GM23338 (cell line): Measurements from ENCODE around the gene KCNJ8. TPM values are rescaled to one million over a fixed set of nuclear protein-coding genes. Genes with fewer than 3 reads are reported as not detected.

Experiments used
- ATAC-seq: fragments of 200-7000 bp; cut with Tn5 transposase; 3 replicates; pipeline ENCODE4 v1.9.1; 2020
- DNase-seq: peaks from one replicate; pipeline ENCODE4 v3.0.0-alpha.2; 2015; ENCODE audit warnings: low spot score
- H2AFZ ChIP-seq: fragments of 200-600 bp; sonication (generic); 2 replicates; pipeline ENCODE4 v1.8.0; 2016; ENCODE audit warnings: antibody characterized with exemption, mild to moderate bottlenecking, moderate library complexity
- H3F3A ChIP-seq: fragments of 200-600 bp; sonication (generic); replicated peaks from 2 replicates; pipeline ENCODE4 v1.8.0; 2017; ENCODE audit warnings: antibody characterized with exemption, mixed run types, low read depth
- H3K27ac ChIP-seq: fragments of 200-600 bp; sonication (generic); 2 replicates; pipeline ENCODE4 v1.6.1; 2016; ENCODE audit warnings: low read depth
- H3K27me3 ChIP-seq: fragments of 200-600 bp; sonication (generic); 2 replicates; pipeline ENCODE4 v1.8.0; 2016; ENCODE audit warnings: mild to moderate bottlenecking, mixed run types, moderate library complexity; ENCODE audit not compliant: insufficient read depth
- H3K36me3 ChIP-seq: fragments of 200-600 bp; sonication (generic); 2 replicates; pipeline ENCODE4 v1.8.0; 2016; ENCODE audit warnings: mild to moderate bottlenecking; ENCODE audit not compliant: insufficient read depth
- H3K4me1 ChIP-seq: fragments of 200-600 bp; sonication (generic); 2 replicates; pipeline ENCODE4 v1.8.0; 2016; ENCODE audit warnings: mild to moderate bottlenecking, moderate library complexity; ENCODE audit not compliant: insufficient read depth
- H3K4me2 ChIP-seq: fragments of 200-600 bp; sonication (generic); 2 replicates; pipeline ENCODE4 v1.7.1; 2017; ENCODE audit warnings: mixed run types
- H3K4me3 ChIP-seq: fragments of 200-600 bp; sonication (generic); 2 replicates; pipeline ENCODE4 v1.6.1; 2016; ENCODE audit warnings: mixed run types
- H3K79me2 ChIP-seq: fragments of 200-600 bp; sonication (generic); replicated peaks from 2 replicates; pipeline ENCODE4 v1.8.0; 2017; ENCODE audit warnings: mild to moderate bottlenecking; ENCODE audit not compliant: insufficient read depth
- H3K9me2 ChIP-seq: fragments of 200-600 bp; sonication (generic); 2 replicates; pipeline ENCODE4 v1.8.0; 2017; ENCODE audit not compliant: insufficient read depth
- H4K20me1 ChIP-seq: fragments of 200-600 bp; sonication (generic); replicated peaks from 2 replicates; pipeline ENCODE4 v1.8.0; 2017; ENCODE audit warnings: mild to moderate bottlenecking; ENCODE audit not compliant: insufficient read depth
- H3K27ac Mint-ChIP-seq: 2 replicates; pipeline ENCODE4 v1.8.0; 2020; ENCODE audit warnings: inconsistent platforms, mild to moderate bottlenecking, moderate library complexity, mixed read lengths
- H3K27me3 Mint-ChIP-seq: 3 replicates; pipeline ENCODE4 v1.8.0; 2022; ENCODE audit warnings: low read depth, mild to moderate bottlenecking, moderate library complexity, mixed read lengths, inconsistent platforms; ENCODE audit not compliant: insufficient read depth, poor library complexity
- H3K36me3 Mint-ChIP-seq: 3 replicates; pipeline ENCODE4 v1.8.0; 2021; ENCODE audit warnings: low read depth, mild to moderate bottlenecking, inconsistent platforms, moderate library complexity, mixed read lengths
- H3K4me1 Mint-ChIP-seq: 3 replicates; pipeline ENCODE4 v1.8.0; 2020; ENCODE audit warnings: mild to moderate bottlenecking, inconsistent platforms, mixed read lengths
- H3K4me3 Mint-ChIP-seq: 3 replicates; pipeline ENCODE4 v1.8.0; 2021; ENCODE audit warnings: moderate library complexity, mild to moderate bottlenecking, inconsistent platforms, mixed read lengths
- H3K9me3 Mint-ChIP-seq: 3 replicates; pipeline ENCODE4 v1.8.0; 2020; ENCODE audit warnings: moderate library complexity, mild to moderate bottlenecking, inconsistent platforms, mixed read lengths
- CREB1 ChIP-seq: fragments of 250-450 bp; sonication (Bioruptor Pico); IDR thresholded peaks from 2 replicates; pipeline ENCODE4 v1.5.0; 2020; ENCODE audit warnings: low read depth, mild to moderate bottlenecking, moderate library complexity
- EZH2 ChIP-seq: fragments of 200-600 bp; sonication (generic); IDR thresholded peaks from one replicate; pipeline ENCODE4 v1.8.0; 2017; ENCODE audit warnings: antibody characterized with exemption, mild to moderate bottlenecking, low read depth; ENCODE audit not compliant: unreplicated experiment
- EZH2phosphoT487 ChIP-seq: fragments of 200-600 bp; sonication (generic); IDR thresholded peaks from one replicate; pipeline ENCODE4 v1.8.1; 2018; ENCODE audit warnings: antibody characterized with exemption; ENCODE audit not compliant: unreplicated experiment
- NANOG ChIP-seq: IDR thresholded peaks from 2 replicates; pipeline ENCODE4 v1.6.1; 2016; ENCODE audit warnings: antibody characterized with exemption, borderline replicate concordance
- POLR2AphosphoS5 ChIP-seq: IDR thresholded peaks from 2 replicates; pipeline ENCODE4 v1.6.1; 2016; ENCODE audit warnings: antibody characterized with exemption, low read depth
- ZNF114 ChIP-seq: fragments of 250-450 bp; sonication (Bioruptor Pico); IDR thresholded peaks from 2 replicates; pipeline ENCODE4 v1.5.0; 2020; ENCODE audit warnings: mild to moderate bottlenecking, moderate library complexity
- polyA plus RNA-seq: library from polyadenylated mRNA; unstranded; fragments of >200 nt; fragmentation: Nextera tagmentation; extraction: Ambion mirVana; gene quantifications from 2 replicates; pipeline ENCODE4 v1.2.1, GENCODE V29; 2016
- total RNA-seq: library from RNA; depleted of rRNA; stranded (reverse); fragments of >200 nt; shearing (Covaris generic); gene quantifications from 2 replicates; pipeline ENCODE4 v1.2.3, GENCODE V29; 2014
- TF ChIP-seq, protein P1 (sequence below): fragments of 250-450 bp; sonication (Bioruptor Pico); IDR thresholded peaks from 2 replicates; pipeline ENCODE4 v1.5.0; 2020; ENCODE audit warnings: mild to moderate bottlenecking, moderate library complexity
- TF ChIP-seq, protein P2 (sequence below), 2 experiments: fragments of 200-600 bp in 1 of 2; sonication (generic) in 1 of 2; conservative IDR thresholded peaks; 2 replicates each; pipeline versions ENCODE4 v1.5.1 to v1.6.1; 2016 to 2017; ENCODE audit warnings: antibody characterized with exemption in 2 of 2, low read depth in 2 of 2, mild to moderate bottlenecking in 2 of 2, moderate library complexity in 1 of 2

KCNJ8 gene
- total and polyA plus RNA-seq, 2 experiments from 2014 or later: 0.82 to 0.87 TPM

DNA sequence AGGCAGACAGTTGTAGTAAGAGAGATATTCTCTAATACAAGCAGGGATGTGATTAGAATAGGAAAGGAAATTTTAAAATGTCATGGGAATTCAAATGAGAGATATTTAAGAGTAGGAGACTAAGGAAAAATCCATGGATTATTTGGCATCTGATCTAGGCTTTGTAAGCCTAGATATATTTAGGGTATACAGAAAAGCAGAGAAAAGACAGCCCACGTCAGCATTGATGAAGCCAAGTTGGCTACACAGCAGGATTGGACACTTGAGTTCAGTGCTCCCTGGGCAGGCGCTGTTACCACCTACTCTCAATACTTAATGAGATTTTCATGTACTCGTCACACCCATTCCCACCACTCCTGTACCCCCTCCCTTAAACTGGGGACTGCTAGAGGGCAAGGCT, 1.7 kb upstream of the KCNJ8 start (continued):
- TF ChIP-seq, protein P1, sequence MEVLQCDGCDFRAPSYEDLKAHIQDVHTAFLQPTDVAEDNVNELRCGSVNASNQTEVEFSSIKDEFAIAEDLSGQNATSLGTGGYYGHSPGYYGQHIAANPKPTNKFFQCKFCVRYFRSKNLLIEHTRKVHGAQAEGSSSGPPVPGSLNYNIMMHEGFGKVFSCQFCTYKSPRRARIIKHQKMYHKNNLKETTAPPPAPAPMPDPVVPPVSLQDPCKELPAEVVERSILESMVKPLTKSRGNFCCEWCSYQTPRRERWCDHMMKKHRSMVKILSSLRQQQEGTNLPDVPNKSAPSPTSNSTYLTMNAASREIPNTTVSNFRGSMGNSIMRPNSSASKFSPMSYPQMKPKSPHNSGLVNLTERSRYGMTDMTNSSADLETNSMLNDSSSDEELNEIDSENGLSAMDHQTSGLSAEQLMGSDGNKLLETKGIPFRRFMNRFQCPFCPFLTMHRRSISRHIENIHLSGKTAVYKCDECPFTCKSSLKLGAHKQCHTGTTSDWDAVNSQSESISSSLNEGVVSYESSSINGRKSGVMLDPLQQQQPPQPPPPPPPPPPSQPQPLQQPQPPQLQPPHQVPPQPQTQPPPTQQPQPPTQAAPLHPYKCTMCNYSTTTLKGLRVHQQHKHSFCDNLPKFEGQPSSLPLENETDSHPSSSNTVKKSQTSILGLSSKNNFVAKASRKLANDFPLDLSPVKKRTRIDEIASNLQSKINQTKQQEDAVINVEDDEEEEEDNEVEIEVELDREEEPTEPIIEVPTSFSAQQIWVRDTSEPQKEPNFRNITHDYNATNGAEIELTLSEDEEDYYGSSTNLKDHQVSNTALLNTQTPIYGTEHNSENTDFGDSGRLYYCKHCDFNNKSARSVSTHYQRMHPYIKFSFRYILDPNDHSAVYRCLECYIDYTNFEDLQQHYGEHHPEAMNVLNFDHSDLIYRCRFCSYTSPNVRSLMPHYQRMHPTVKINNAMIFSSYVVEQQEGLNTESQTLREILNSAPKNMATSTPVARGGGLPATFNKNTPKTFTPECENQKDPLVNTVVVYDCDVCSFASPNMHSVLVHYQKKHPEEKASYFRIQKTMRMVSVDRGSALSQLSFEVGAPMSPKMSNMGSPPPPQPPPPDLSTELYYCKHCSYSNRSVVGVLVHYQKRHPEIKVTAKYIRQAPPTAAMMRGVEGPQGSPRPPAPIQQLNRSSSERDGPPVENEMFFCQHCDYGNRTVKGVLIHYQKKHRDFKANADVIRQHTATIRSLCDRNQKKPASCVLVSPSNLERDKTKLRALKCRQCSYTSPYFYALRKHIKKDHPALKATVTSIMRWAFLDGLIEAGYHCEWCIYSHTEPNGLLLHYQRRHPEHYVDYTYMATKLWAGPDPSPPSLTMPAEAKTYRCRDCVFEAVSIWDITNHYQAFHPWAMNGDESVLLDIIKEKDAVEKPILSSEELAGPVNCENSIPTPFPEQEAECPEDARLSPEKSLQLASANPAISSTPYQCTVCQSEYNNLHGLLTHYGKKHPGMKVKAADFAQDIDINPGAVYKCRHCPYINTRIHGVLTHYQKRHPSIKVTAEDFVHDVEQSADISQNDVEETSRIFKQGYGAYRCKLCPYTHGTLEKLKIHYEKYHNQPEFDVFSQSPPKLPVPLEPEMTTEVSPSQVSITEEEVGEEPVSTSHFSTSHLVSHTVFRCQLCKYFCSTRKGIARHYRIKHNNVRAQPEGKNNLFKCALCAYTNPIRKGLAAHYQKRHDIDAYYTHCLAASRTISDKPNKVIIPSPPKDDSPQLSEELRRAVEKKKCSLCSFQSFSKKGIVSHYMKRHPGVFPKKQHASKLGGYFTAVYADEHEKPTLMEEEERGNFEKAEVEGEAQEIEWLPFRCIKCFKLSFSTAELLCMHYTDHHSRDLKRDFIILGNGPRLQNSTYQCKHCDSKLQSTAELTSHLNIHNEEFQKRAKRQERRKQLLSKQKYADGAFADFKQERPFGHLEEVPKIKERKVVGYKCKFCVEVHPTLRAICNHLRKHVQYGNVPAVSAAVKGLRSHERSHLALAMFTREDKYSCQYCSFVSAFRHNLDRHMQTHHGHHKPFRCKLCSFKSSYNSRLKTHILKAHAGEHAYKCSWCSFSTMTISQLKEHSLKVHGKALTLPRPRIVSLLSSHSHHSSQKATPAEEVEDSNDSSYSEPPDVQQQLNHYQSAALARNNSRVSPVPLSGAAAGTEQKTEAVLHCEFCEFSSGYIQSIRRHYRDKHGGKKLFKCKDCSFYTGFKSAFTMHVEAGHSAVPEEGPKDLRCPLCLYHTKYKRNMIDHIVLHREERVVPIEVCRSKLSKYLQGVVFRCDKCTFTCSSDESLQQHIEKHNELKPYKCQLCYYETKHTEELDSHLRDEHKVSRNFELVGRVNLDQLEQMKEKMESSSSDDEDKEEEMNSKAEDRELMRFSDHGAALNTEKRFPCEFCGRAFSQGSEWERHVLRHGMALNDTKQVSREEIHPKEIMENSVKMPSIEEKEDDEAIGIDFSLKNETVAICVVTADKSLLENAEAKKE (CRISPR knock-in tag): no peak
- TF ChIP-seq ZNF114 (CRISPR knock-in tag) (no peak), POLR2AphosphoS5 (no peak), EZH2phosphoT487 (no peak)
- TF ChIP-seq, protein P2, sequence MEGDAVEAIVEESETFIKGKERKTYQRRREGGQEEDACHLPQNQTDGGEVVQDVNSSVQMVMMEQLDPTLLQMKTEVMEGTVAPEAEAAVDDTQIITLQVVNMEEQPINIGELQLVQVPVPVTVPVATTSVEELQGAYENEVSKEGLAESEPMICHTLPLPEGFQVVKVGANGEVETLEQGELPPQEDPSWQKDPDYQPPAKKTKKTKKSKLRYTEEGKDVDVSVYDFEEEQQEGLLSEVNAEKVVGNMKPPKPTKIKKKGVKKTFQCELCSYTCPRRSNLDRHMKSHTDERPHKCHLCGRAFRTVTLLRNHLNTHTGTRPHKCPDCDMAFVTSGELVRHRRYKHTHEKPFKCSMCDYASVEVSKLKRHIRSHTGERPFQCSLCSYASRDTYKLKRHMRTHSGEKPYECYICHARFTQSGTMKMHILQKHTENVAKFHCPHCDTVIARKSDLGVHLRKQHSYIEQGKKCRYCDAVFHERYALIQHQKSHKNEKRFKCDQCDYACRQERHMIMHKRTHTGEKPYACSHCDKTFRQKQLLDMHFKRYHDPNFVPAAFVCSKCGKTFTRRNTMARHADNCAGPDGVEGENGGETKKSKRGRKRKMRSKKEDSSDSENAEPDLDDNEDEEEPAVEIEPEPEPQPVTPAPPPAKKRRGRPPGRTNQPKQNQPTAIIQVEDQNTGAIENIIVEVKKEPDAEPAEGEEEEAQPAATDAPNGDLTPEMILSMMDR (conservative IDR thresholded peaks at IDR 0.05; ENCODE audit: low read depth in 2 of 2): no peak

DNA sequence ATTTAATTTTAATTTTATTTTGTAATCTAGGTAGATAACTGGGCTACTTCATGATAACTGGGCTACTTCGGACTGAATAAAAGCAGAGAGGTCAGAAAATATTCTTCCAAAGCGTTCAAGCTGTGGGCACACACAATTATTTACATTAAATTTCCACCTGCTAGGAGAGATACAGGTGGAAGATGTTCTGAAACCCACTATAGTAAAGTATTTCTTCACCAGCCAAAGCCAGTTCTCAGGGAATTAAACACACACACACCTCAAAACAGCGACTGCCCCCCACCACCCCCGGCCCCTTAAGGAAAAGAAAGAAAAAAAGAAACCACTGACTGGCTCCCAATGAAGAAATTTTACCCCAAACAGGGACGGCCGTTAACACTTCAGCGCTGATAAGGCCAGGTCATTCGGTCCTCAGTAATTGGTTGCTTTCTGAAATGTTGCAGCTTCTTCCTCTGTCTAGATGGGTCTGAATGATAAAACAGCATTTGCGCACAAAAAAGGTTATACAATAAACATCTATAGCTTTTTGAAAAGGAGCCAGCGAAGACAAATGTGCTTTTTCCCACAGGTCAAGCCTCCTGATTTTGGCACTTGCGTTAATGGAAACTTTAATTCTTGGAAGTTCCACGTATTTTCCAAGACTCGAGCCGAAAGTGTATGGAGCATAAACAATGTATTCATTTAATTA, 771 bp upstream of the KCNJ8 start:
- Histone ChIP-seq H3K4me3 (peak overlapping the region; percentile 74), H3F3A (no peaks in the 10 kb centered on the region), H3K79me2 (no peaks in the 10 kb centered on the region), H3K4me2 (peak overlapping the region; percentile 67), H3K9me2 (no peaks in the 10 kb centered on the region), H3K36me3 (no peaks in the 10 kb centered on the region), H3K27me3 (peaks cover 32% of the 10 kb centered on the region), H2AFZ (0 out of 2 replicates have a peak overlapping the region, but pooled peaks have one; percentile 7), H4K20me1 (no peaks in the 10 kb centered on the region), H3K4me1 (peaks cover 22% of the 10 kb centered on the region), H3K27ac (no peak overlapping the region)
- peaks cover 20% of the 10 kb centered on the region for H3K4me1 Mint-ChIP-seq
- H3K27me3 Mint-ChIP-seq: peaks cover 9% of the 10 kb centered on the region
- H3K36me3 Mint-ChIP-seq: no peaks in the 10 kb centered on the region
- ATAC-seq (no peak), DNase-seq (peak; percentile 11)
- H3K4me3 Mint-ChIP-seq: peak overlapping the region; percentile 72
- no peaks in the 10 kb centered on the region for H3K9me3 Mint-ChIP-seq
- no peak overlapping the region for H3K27ac Mint-ChIP-seq
- TF ChIP-seq CREB1 (no peak), NANOG (no peak), EZH2 (no peak)
